OCI-LY1 (cell line): Measurements from ENCODE around the gene SVOP.

ENCODE experiments used
- EZH2 ChIP-seq: fragments of 200-600 bp; sonication (generic), shearing (Covaris generic); IDR thresholded peaks from 2 replicates; pipeline ENCODE4 v1.8.0; 2017; ENCODE audit warnings: borderline replicate concordance, mixed run types, mild to moderate bottlenecking, antibody characterized with exemption, low read length, moderate library complexity, mixed read lengths
- TF ChIP-seq, protein P1 (sequence below): fragments of 200-600 bp; sonication (generic), shearing (Covaris generic); IDR thresholded peaks from 2 replicates; pipeline ENCODE4 v1.5.1; 2017; ENCODE audit warnings: mild to moderate bottlenecking, antibody characterized with exemption, low read length, moderate library complexity, mixed read lengths

DNA sequence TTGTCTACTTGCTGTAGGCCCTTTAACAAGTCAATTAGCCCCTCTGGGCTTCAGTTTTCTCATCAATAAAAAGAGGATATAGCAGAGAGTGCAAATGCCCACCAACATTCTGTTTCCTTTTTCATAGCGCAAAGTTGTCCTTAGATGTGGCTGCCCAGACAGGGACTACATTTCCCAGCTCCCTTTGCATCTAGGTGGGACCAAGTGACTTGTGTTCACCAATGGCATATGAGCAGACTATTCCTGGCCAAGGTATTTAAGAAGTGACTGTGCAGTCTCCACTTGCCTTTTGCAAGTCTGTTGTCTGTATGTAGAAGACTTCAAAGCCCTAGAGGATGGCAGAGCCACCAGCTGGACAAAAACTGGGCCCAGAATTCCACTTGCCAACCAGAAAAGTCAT is 81.3 kb downstream of the SVOP start:
- TF ChIP-seq, protein P1, sequence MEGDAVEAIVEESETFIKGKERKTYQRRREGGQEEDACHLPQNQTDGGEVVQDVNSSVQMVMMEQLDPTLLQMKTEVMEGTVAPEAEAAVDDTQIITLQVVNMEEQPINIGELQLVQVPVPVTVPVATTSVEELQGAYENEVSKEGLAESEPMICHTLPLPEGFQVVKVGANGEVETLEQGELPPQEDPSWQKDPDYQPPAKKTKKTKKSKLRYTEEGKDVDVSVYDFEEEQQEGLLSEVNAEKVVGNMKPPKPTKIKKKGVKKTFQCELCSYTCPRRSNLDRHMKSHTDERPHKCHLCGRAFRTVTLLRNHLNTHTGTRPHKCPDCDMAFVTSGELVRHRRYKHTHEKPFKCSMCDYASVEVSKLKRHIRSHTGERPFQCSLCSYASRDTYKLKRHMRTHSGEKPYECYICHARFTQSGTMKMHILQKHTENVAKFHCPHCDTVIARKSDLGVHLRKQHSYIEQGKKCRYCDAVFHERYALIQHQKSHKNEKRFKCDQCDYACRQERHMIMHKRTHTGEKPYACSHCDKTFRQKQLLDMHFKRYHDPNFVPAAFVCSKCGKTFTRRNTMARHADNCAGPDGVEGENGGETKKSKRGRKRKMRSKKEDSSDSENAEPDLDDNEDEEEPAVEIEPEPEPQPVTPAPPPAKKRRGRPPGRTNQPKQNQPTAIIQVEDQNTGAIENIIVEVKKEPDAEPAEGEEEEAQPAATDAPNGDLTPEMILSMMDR, result no peak
- TF ChIP-seq EZH2, result no peak
